Endothelial cell of umbilical vein (primary cell): ENCODE measurements around the gene NAP1L4. TPM values are rescaled to one million over a fixed set of nuclear protein-coding genes. Genes with fewer than 3 reads are reported as not detected.

Source experiments
- BruUV-seq: library from RNA; stranded (reverse); fragments of 400-500 nt; replicated peaks from 2 replicates; lab custom pipeline; 2021; lab: Mats Ljungman, UMichigan
- CTCF ChIA-PET: fragments of 300-600, 350-600 bp; sonication (Branson Sonifier 250); formaldehyde crosslinking; loops from one replicate; lab custom pipeline; 2021; ENCODE audit warnings: antibody characterized with exemption, inconsistent platforms; lab: Charles Lee
- POLR2A ChIA-PET: fragments of 300-600, 350-600 bp; sonication (Branson Sonifier 250); formaldehyde crosslinking; loops from one replicate; lab custom pipeline; 2021; ENCODE audit warnings: antibody characterized with exemption, inconsistent platforms; lab: Charles Lee
- DNase-seq: peaks from one replicate; pipeline ENCODE4 v3.0.0-alpha.2; 2011; ENCODE audit warnings: low read depth, low spot score
- FAIRE-seq: peaks from 2 replicates; lab custom pipeline; 2011; peaks lifted over from hg19 to GRCh38; lab: Jason Lieb, UNC
- H2AFZ ChIP-seq: 2 replicates; pipeline ENCODE4 v1.6.0; 2012; ENCODE audit warnings: low read depth, low read length, control low read depth, inconsistent platforms
- H3K27ac ChIP-seq: 2 replicates; pipeline ENCODE4 v1.5.1; 2011; ENCODE audit warnings: low read depth, mild to moderate bottlenecking, control low read depth, low read length, moderate library complexity; ENCODE audit not compliant: insufficient read depth
- H3K27me3 ChIP-seq, 2 experiments: 2 replicates each; pipeline versions ENCODE4 v1.6.0 to v1.6.1; 2011; ENCODE audit warnings: low read length in 2 of 2, mixed read lengths in 1 of 2; ENCODE audit not compliant: control insufficient read depth in 2 of 2, insufficient read depth in 2 of 2
- H3K36me3 ChIP-seq, 2 experiments: 2 replicates in 1 of 2; 3 replicates in 1 of 2; pipeline ENCODE4 v1.5.1; 2011; ENCODE audit warnings: low read length in 2 of 2, mild to moderate bottlenecking in 1 of 2, moderate library complexity in 1 of 2; ENCODE audit not compliant: control insufficient read depth in 2 of 2, insufficient read depth in 2 of 2; ENCODE audit errors: extremely low read depth in 1 of 2
- H3K4me1 ChIP-seq: 3 replicates; pipeline ENCODE4 v1.5.1; 2011; ENCODE audit warnings: mild to moderate bottlenecking, low read length; ENCODE audit not compliant: control insufficient read depth, insufficient read depth; ENCODE audit errors: extremely low read depth
- H3K4me2 ChIP-seq: 2 replicates; pipeline ENCODE4 v1.6.1; 2011; ENCODE audit warnings: low read length, control low read depth, mixed read lengths; ENCODE audit not compliant: insufficient read depth
- H3K4me3 ChIP-seq, 3 experiments: fragments of 200-600 bp in 1 of 3; sonication (generic), shearing (Covaris generic) in 1 of 3; replicated peaks in 1 of 3; 2 replicates each; pipeline ENCODE4 v1.5.1; 2011 to 2016; ENCODE audit warnings: control low read depth in 3 of 3, low read length in 3 of 3, mild to moderate bottlenecking in 2 of 3, inconsistent platforms in 1 of 3, low read depth in 1 of 3, moderate library complexity in 1 of 3; ENCODE audit not compliant: insufficient read depth in 1 of 3
- H3K79me2 ChIP-seq: 2 replicates; pipeline ENCODE4 v1.6.0; 2012; ENCODE audit warnings: low read length, inconsistent platforms; ENCODE audit not compliant: control insufficient read depth, insufficient read depth
- H3K9ac ChIP-seq: replicated peaks from 2 replicates; pipeline ENCODE3; 2011; ENCODE audit warnings: low read length, control low read depth; ENCODE audit not compliant: insufficient read depth; ENCODE audit errors: extremely low read depth
- H3K9me1 ChIP-seq: replicated peaks from 3 replicates; pipeline ENCODE4 v1.6.0; 2011; ENCODE audit warnings: mild to moderate bottlenecking, low read length; ENCODE audit not compliant: control insufficient read depth, insufficient read depth; ENCODE audit errors: extremely low read depth
- H3K9me3 ChIP-seq: replicated peaks from 2 replicates; pipeline ENCODE4 v1.5.1; 2012; ENCODE audit warnings: low read length, inconsistent platforms; ENCODE audit not compliant: control insufficient read depth, insufficient read depth
- H4K20me1 ChIP-seq: replicated peaks from 2 replicates; pipeline ENCODE3; 2011; ENCODE audit warnings: mild to moderate bottlenecking, low read length; ENCODE audit not compliant: control insufficient read depth, insufficient read depth; ENCODE audit errors: extremely low read depth
- CTCF ChIP-seq, 2 donors: IDR thresholded peaks; 1 replicate in 1 of 2; 2 replicates in 1 of 2; pipeline ENCODE4 v1.5.1; 2011; ENCODE audit warnings: low read length in 2 of 2, mild to moderate bottlenecking in 2 of 2, moderate library complexity in 2 of 2, control low read depth in 1 of 2, inconsistent platforms in 1 of 2, low read depth in 1 of 2; ENCODE audit not compliant: insufficient read depth in 1 of 2; ENCODE audit errors: extremely low read depth in 1 of 2
- EZH2 ChIP-seq: IDR thresholded peaks from 2 replicates; pipeline ENCODE4 v1.6.1; 2012; ENCODE audit warnings: borderline replicate concordance, low read depth, mild to moderate bottlenecking, moderate library complexity, low read length, inconsistent platforms; ENCODE audit not compliant: severe bottlenecking
- FOS ChIP-seq: IDR thresholded peaks from 2 replicates; pipeline ENCODE4 v1.6.1; 2011; ENCODE audit warnings: mild to moderate bottlenecking, low read length, moderate library complexity, borderline replicate concordance; ENCODE audit not compliant: insufficient read depth
- GATA2 ChIP-seq: IDR thresholded peaks from 2 replicates; pipeline ENCODE4 v1.7.0; 2011; ENCODE audit warnings: low read depth, mild to moderate bottlenecking, moderate library complexity, mixed read lengths, low read length; ENCODE audit not compliant: insufficient read length, insufficient read depth
- JUN ChIP-seq: IDR thresholded peaks from 2 replicates; pipeline ENCODE4 v1.6.1; 2011; ENCODE audit warnings: borderline replicate concordance, low read depth; ENCODE audit not compliant: insufficient read length, insufficient read depth
- MYC ChIP-seq: IDR thresholded peaks from one replicate; pipeline ENCODE4 v1.6.1; 2011; ENCODE audit warnings: mild to moderate bottlenecking, low read depth, low read length
- POLR2A ChIP-seq: IDR thresholded peaks from 2 replicates; pipeline ENCODE4 v1.6.1; 2012; ENCODE audit warnings: low read depth, mild to moderate bottlenecking, control low read depth, low read length
- POLR2AphosphoS5 ChIP-seq: IDR thresholded peaks from 2 replicates; pipeline ENCODE4 v1.6.1; 2012; ENCODE audit warnings: low read depth, mild to moderate bottlenecking, control low read depth, low read length, moderate library complexity; ENCODE audit not compliant: insufficient read depth
- dilution Hi-C: fragments of 300-500 bp; cut with MboI; formaldehyde crosslinking; loops from one replicate; pipeline ENCODE4 v1.15.0; 2019; ENCODE audit warnings: low sequenced_read_pairs; ENCODE audit not compliant: extremely low pct_ligation_motif_present
- intact Hi-C: fragments of 100-400 bp; cut with micrococcal nuclease; formaldehyde crosslinking; loops from one replicate; pipeline ENCODE4 v1.10.0; 2022
- polyA plus RNA-seq, 4 experiments: library from polyadenylated mRNA; depleted of rRNA in 3 of 4; stranded (reverse) in 3 of 4; unstranded in 1 of 4; fragments of >200 nt; gene quantifications; 2 replicates each; pipeline versions ENCODE4 v1.2.1 to v1.2.3, GENCODE V29; 2011 to 2012; ENCODE audit warnings: missing spikeins in 1 of 4
- total RNA-seq: library from RNA; stranded (reverse); gene quantifications from 2 replicates; pipeline ENCODE4 v1.2.3, GENCODE V29; 2021
- TF ChIP-seq, protein P1 (sequence below): IDR thresholded peaks from 2 replicates; pipeline ENCODE4 v1.6.1; 2011; ENCODE audit not compliant: insufficient read depth, insufficient read length

Gene NAP1L4
- total and polyA plus RNA-seq, 2 donors (not counting 3 experiments of a cell fraction or from before 2014, with no cell fraction given): 100.0 to 177 TPM

GRCh38 chr11:3002351-3002861 lies 10.3 kb upstream of the NAP1L4 start:
- H3K27me3 ChIP-seq: no peaks in the 10 kb centered on the region
- H3K4me3 ChIP-seq: no peak overlapping the region
- ChIA-PET CTCF (no interaction called here), POLR2A (no interaction called here)
- H3K9me1 ChIP-seq: no peaks in the 10 kb centered on the region
- no peaks in the 10 kb centered on the region for H3K4me1 ChIP-seq
- H3K9me3 ChIP-seq: no peaks in the 10 kb centered on the region
- no peak overlapping the region for H3K27ac ChIP-seq
- BruUV-seq: no TSS peak
- intact Hi-C loops: no loop called here
- dilution Hi-C loops: no loop called here
- H3K9ac ChIP-seq: no peak overlapping the region
- FAIRE-seq (no peak), DNase-seq (no peak)
- peaks cover 0 to 34% of the 10 kb centered on the region in 2 experiments for H3K36me3 ChIP-seq
- H3K79me2 ChIP-seq: no peaks in the 10 kb centered on the region
- H4K20me1 ChIP-seq: no peaks in the 10 kb centered on the region
- TF ChIP-seq JUN: no peak
- TF ChIP-seq FOS: no peak
- no peak for TF ChIP-seq POLR2AphosphoS5
- no peak for TF ChIP-seq POLR2A
- TF ChIP-seq, protein P1, sequence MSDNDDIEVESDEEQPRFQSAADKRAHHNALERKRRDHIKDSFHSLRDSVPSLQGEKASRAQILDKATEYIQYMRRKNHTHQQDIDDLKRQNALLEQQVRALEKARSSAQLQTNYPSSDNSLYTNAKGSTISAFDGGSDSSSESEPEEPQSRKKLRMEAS: no peak
- no peak for TF ChIP-seq CTCF (IDR thresholded peaks at IDR 0.05; ENCODE audit: extremely low read depth in 1 of 2, insufficient read depth in 1 of 2, low read depth in 1 of 2, low read length in 2 of 2)
- no peak for TF ChIP-seq MYC
- TF ChIP-seq EZH2: no peak
- no peak for TF ChIP-seq GATA2
- H2AFZ ChIP-seq: no peak overlapping the region
- H3K4me2 ChIP-seq: no peak overlapping the region
